ENCODE data around the gene PRLR.

Gene PRLR

GRCh38 chr5:35035271-35035670 lies 195.0 kb downstream of the PRLR start:
- TF ChIP-seq CTCF (IDR thresholded peaks at IDR 0.05) = no peak

GRCh38 chr5:35032356-35032755 lies 197.9 kb downstream of the PRLR start:
- no peak for TF ChIP-seq CTCF (IDR thresholded peaks at IDR 0.05)

DNA sequence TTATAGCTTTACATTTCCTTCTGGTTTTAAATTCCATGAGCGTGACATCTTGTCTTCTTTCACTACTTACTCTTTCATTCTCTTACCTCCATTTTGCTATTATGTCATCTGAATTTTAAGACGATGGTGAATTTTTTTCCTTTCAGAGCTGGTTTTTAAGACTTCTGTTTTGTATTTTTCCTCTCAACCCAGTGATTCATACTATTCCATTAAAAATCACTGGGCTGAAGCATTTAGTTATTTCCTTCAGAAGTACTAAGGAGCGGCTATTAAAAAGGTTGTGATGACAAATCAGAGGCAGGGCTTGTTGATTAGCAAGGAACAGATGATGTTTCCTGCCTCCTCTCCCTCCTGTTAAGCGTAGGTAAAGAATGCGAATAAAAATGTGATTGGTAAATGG lies 199.0 kb downstream of the PRLR start:
- no peak for TF ChIP-seq CTCF (IDR thresholded peaks at IDR 0.05)

- TF ChIP-seq CTCF (IDR thresholded peaks at IDR 0.05) = peak; percentile 23; the same call in 1 of the 2 replicates
These were observed 199.7 kb downstream of the PRLR start for GRCh38 chr5:35030426-35031100.

GRCh38 chr5:35029333-35029732 lies 201.0 kb downstream of the PRLR start:
- TF ChIP-seq CTCF (IDR thresholded peaks at IDR 0.05) = no peak

- no peak for TF ChIP-seq CTCF (IDR thresholded peaks at IDR 0.05)
These were observed 203.3 kb downstream of the PRLR start for GRCh38 chr5:35026941-35027340.

GRCh38 chr5:35026280-35026840 lies 203.9 kb downstream of the PRLR start:
- TF ChIP-seq CTCF (IDR thresholded peaks at IDR 0.05) = no peak

All from LNCAP (cell line).